ENCODE data around the gene WDSUB1.
A peak's percentile ranks its signal among the peaks of the same experiment; 100 is the strongest.

WDSUB1 gene

GRCh38 chr2:159286709-159287441 is 372 bp upstream of the WDSUB1 start:
- H3K9me3 ChIP-seq (ENCODE audit: control insufficient read depth, low read length), result no peaks in the 10 kb centered on the region
- no peaks in the 10 kb centered on the region for H3K27me3 ChIP-seq (ENCODE audit: control insufficient read depth, insufficient read depth, low read length)
- peak overlapping the region; percentile 92 for H3K4me3 ChIP-seq (ENCODE audit: low read length)
- H3K36me3 ChIP-seq (ENCODE audit: control insufficient read depth, insufficient read depth, low read length), result no peaks in the 10 kb centered on the region
- H3K9ac ChIP-seq (ENCODE audit: low read length), result peak overlapping the region; percentile 80
- H3K4me1 ChIP-seq (ENCODE audit: control insufficient read depth, insufficient read depth, low read length), result peaks cover 5% of the 10 kb centered on the region

DNA sequence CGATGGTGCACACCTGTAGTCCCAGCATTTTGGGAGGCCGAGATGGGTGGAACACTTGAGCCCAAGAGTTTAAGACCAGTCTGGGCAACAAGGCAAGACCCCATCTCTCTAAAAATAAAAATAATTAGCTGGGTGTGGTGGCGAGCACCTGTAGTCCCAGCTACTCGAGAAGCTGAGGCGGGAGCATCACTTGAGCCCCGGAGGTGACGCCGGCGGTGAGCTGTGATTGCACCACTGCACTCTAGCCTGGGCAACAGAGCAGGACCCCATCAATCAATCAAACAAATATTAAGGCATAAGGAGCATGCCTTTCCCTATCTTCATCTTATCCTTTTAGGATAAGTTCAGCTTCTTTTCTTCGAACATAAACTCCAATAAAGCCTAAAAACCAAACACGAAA is 1.1 kb downstream of the WDSUB1 start:
- Histone ChIP-seq H3K4me3 (ENCODE audit: low read length) (peak overlapping the region; percentile 74), H3K27me3 (ENCODE audit: control insufficient read depth, insufficient read depth, low read length) (no peaks in the 10 kb centered on the region), H3K36me3 (ENCODE audit: control insufficient read depth, insufficient read depth, low read length) (no peaks in the 10 kb centered on the region), H3K9me3 (ENCODE audit: control insufficient read depth, low read length) (no peaks in the 10 kb centered on the region), H3K4me1 (ENCODE audit: control insufficient read depth, insufficient read depth, low read length) (peaks cover 5% of the 10 kb centered on the region), H3K9ac (ENCODE audit: low read length) (peak overlapping the region; percentile 80)

DNA sequence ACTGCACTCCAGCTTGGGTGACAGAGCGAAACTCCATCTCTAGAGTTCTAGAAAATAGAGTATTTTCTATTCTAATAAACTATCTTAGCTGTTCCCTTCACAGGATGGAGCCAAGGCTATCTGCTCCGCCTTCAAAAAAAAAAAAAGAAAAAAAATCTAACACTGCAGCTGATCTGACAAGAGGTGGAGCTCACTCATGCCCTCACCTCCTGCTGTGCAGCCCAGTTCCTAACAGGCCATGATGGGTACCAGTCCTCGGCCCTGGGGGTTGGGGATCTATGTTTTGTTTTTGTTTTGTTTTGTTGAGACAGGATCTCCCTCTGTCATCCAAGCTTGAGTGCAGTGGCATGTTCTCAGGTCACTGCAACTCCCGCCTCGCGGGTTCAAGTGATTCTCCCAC is 3.0 kb downstream of the WDSUB1 start:
- Histone ChIP-seq H3K4me3 (ENCODE audit: low read length) (no peak overlapping the region), H3K4me1 (ENCODE audit: control insufficient read depth, insufficient read depth, low read length) (peaks cover 5% of the 10 kb centered on the region), H3K36me3 (ENCODE audit: control insufficient read depth, insufficient read depth, low read length) (no peaks in the 10 kb centered on the region), H3K27me3 (ENCODE audit: control insufficient read depth, insufficient read depth, low read length) (no peaks in the 10 kb centered on the region), H3K9ac (ENCODE audit: low read length) (no peak overlapping the region), H3K9me3 (ENCODE audit: control insufficient read depth, low read length) (no peaks in the 10 kb centered on the region)

DNA sequence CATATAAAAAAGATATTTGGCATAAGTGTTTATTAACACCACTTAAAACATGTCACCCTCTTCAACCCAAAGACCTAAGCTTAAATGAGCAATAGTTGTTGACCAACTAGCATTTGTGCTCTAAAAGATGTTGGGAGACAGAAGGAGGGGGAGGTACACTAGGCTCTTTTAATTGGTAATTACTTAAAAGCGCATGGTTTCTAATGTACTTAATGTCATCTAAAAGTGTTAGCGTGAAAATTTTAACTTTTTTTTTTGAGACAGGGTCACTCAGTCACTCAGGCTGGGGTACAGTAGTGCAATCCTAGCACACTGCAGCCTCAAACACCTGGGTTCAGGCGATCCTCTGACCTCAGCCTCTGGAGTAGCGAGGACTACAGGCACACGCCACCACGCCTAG is 5.5 kb downstream of the WDSUB1 start:
- peaks cover 5% of the 10 kb centered on the region for H3K4me1 ChIP-seq (ENCODE audit: control insufficient read depth, insufficient read depth, low read length)
- H3K9ac ChIP-seq (ENCODE audit: low read length), result no peak overlapping the region
- H3K4me3 ChIP-seq (ENCODE audit: low read length), result no peak overlapping the region
- H3K36me3 ChIP-seq (ENCODE audit: control insufficient read depth, insufficient read depth, low read length), result no peaks in the 10 kb centered on the region
- no peaks in the 10 kb centered on the region for H3K9me3 ChIP-seq (ENCODE audit: control insufficient read depth, low read length)
- no peaks in the 10 kb centered on the region for H3K27me3 ChIP-seq (ENCODE audit: control insufficient read depth, insufficient read depth, low read length)

DNA sequence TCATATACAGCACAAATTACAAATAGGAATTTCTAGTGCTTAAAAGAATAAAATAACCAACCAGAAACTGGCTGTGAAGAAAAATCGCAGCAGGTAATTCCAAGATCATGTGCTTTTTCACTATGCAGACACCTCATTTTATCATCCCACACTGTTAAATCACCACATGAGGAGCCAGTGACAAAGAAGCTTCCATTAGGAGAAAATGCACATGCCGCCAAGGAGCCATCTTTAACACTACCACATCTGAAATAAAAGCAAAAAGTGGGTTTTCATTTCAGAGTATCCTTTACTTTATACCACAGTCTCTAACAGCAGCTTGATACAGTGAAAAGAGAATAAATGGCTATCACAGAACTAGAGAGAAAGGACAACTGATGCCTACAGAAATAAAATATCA is 6.8 kb downstream of the WDSUB1 start:
- Histone ChIP-seq H3K9ac (ENCODE audit: low read length) (no peak overlapping the region), H3K4me3 (ENCODE audit: low read length) (no peak overlapping the region), H3K9me3 (ENCODE audit: control insufficient read depth, low read length) (no peaks in the 10 kb centered on the region), H3K4me1 (ENCODE audit: control insufficient read depth, insufficient read depth, low read length) (no peaks in the 10 kb centered on the region), H3K36me3 (ENCODE audit: control insufficient read depth, insufficient read depth, low read length) (no peaks in the 10 kb centered on the region), H3K27me3 (ENCODE audit: control insufficient read depth, insufficient read depth, low read length) (no peaks in the 10 kb centered on the region)

DNA sequence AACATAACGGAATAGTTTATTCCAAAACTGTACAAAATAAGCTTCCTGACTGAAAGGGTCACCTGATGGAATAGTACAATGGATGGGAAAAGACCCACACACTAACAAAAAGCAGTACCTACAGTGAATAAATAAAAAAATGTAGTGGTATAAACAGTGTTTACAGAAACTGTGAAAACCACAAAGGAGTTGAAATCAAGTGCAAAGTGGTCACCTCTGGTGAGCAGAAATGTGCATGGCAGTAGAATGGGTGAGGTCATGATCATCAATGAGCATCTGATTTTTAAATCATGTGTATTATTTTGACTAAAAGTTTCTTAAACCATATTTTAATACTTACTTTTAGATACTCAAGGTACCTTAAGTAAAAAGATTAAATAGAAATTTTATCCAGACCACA is 11.4 kb downstream of the WDSUB1 start:
- Histone ChIP-seq H3K4me1 (ENCODE audit: control insufficient read depth, insufficient read depth, low read length) (no peaks in the 10 kb centered on the region), H3K4me3 (ENCODE audit: low read length) (no peak overlapping the region), H3K9ac (ENCODE audit: low read length) (no peak overlapping the region), H3K36me3 (ENCODE audit: control insufficient read depth, insufficient read depth, low read length) (no peaks in the 10 kb centered on the region), H3K27me3 (ENCODE audit: control insufficient read depth, insufficient read depth, low read length) (no peaks in the 10 kb centered on the region), H3K9me3 (ENCODE audit: control insufficient read depth, low read length) (no peaks in the 10 kb centered on the region)

- Histone ChIP-seq H3K9ac (ENCODE audit: low read length) (no peak overlapping the region), H3K4me3 (ENCODE audit: low read length) (no peak overlapping the region), H3K4me1 (ENCODE audit: control insufficient read depth, insufficient read depth, low read length) (no peaks in the 10 kb centered on the region), H3K9me3 (ENCODE audit: control insufficient read depth, low read length) (no peaks in the 10 kb centered on the region), H3K36me3 (ENCODE audit: control insufficient read depth, insufficient read depth, low read length) (no peaks in the 10 kb centered on the region), H3K27me3 (ENCODE audit: control insufficient read depth, insufficient read depth, low read length) (no peaks in the 10 kb centered on the region)
These were observed 14.3 kb downstream of the WDSUB1 start for GRCh38 chr2:159272156-159272555.

DNA sequence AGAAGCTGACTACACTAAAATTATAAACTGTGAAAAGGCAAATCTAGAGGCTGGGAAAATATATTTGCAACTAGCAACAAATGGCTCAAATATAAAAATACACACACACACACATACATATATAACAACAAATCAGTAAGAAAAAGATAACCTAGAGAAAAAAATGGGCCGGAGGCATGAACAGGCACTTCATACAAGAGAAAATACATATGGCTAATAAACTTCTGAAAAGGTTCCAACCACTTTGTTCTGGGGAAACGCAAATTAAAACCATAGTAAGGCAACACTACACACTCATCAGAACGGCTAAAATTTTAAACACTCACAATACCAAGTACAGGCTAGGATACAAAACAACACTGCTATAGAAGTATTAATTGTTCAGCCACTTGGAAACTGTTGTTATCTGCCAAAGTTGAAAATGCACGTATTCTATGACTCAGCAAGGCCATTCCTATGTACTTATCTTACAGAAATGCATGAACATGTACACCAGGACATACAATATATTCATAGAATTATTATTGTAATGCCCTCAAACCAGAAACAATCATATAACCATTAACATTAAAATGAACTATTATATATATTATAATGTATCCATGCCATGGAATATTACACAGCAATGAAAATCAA is 15.6 kb downstream of the WDSUB1 start:
- H3K9ac ChIP-seq (ENCODE audit: low read length), result no peak overlapping the region
- no peaks in the 10 kb centered on the region for H3K4me1 ChIP-seq (ENCODE audit: control insufficient read depth, insufficient read depth, low read length)
- H3K27me3 ChIP-seq (ENCODE audit: control insufficient read depth, insufficient read depth, low read length), result no peaks in the 10 kb centered on the region
- H3K36me3 ChIP-seq (ENCODE audit: control insufficient read depth, insufficient read depth, low read length), result no peaks in the 10 kb centered on the region
- H3K9me3 ChIP-seq (ENCODE audit: control insufficient read depth, low read length), result no peaks in the 10 kb centered on the region
- no peak overlapping the region for H3K4me3 ChIP-seq (ENCODE audit: low read length)

DNA sequence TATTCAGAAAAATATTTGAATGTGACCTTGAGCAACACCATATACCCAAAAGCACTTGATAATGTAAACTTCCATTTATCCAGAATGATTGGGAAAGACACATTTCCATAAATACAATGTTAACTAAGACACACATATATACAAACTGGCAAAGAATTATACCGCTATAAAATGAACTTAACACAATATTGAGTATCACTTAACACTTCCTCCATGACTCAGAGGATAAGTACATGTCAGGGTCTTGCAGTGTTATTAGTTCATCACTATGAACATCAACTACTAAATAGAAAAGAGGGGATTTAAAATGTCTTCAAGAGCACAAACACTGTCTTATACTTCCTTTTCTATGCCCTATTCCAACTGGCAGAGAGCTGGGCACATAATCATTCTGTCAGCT is 18.6 kb downstream of the WDSUB1 start:
- Histone ChIP-seq H3K9me3 (ENCODE audit: control insufficient read depth, low read length) (no peaks in the 10 kb centered on the region), H3K4me1 (ENCODE audit: control insufficient read depth, insufficient read depth, low read length) (no peaks in the 10 kb centered on the region), H3K9ac (ENCODE audit: low read length) (no peak overlapping the region), H3K27me3 (ENCODE audit: control insufficient read depth, insufficient read depth, low read length) (no peaks in the 10 kb centered on the region), H3K36me3 (ENCODE audit: control insufficient read depth, insufficient read depth, low read length) (no peaks in the 10 kb centered on the region), H3K4me3 (ENCODE audit: low read length) (no peak overlapping the region)

GRCh38 chr2:159266554-159266953 is 19.9 kb downstream of the WDSUB1 start:
- Histone ChIP-seq H3K4me1 (ENCODE audit: control insufficient read depth, insufficient read depth, low read length) (no peaks in the 10 kb centered on the region), H3K9ac (ENCODE audit: low read length) (no peak overlapping the region), H3K4me3 (ENCODE audit: low read length) (no peak overlapping the region), H3K27me3 (ENCODE audit: control insufficient read depth, insufficient read depth, low read length) (no peaks in the 10 kb centered on the region), H3K36me3 (ENCODE audit: control insufficient read depth, insufficient read depth, low read length) (no peaks in the 10 kb centered on the region), H3K9me3 (ENCODE audit: control insufficient read depth, low read length) (no peaks in the 10 kb centered on the region)

GRCh38 chr2:159265171-159265576 is 21.3 kb downstream of the WDSUB1 start:
- Histone ChIP-seq H3K4me3 (ENCODE audit: low read length) (no peak overlapping the region), H3K36me3 (ENCODE audit: control insufficient read depth, insufficient read depth, low read length) (no peaks in the 10 kb centered on the region), H3K27me3 (ENCODE audit: control insufficient read depth, insufficient read depth, low read length) (no peaks in the 10 kb centered on the region), H3K4me1 (ENCODE audit: control insufficient read depth, insufficient read depth, low read length) (no peaks in the 10 kb centered on the region), H3K9me3 (ENCODE audit: control insufficient read depth, low read length) (no peaks in the 10 kb centered on the region), H3K9ac (ENCODE audit: low read length) (no peak overlapping the region)

- no peaks in the 10 kb centered on the region for H3K36me3 ChIP-seq (ENCODE audit: control insufficient read depth, insufficient read depth, low read length)
- H3K4me3 ChIP-seq (ENCODE audit: low read length), result no peak overlapping the region
- H3K27me3 ChIP-seq (ENCODE audit: control insufficient read depth, insufficient read depth, low read length), result no peaks in the 10 kb centered on the region
- H3K9ac ChIP-seq (ENCODE audit: low read length), result no peak overlapping the region
- H3K9me3 ChIP-seq (ENCODE audit: control insufficient read depth, low read length), result no peaks in the 10 kb centered on the region
- H3K4me1 ChIP-seq (ENCODE audit: control insufficient read depth, insufficient read depth, low read length), result no peaks in the 10 kb centered on the region
These were observed 23.6 kb downstream of the WDSUB1 start for GRCh38 chr2:159262904-159263303.

All from mucosa of stomach (tissue), 1 donor.